HEK293 (cell line): ENCODE results near the gene ZNF506.
"Not testable (repeated sequence)": the region's sequence is repeated elsewhere in the genome, so short reads cannot be mapped to it uniquely, and the experiment has no call there.

Source experiments
- CTCF ChIA-PET: fragments of 350-600 bp; formaldehyde crosslinking; extraction: SDS; loops from one replicate; lab custom pipeline; 2021; ENCODE audit warnings: antibody characterized with exemption; lab: Yijun Ruan, JAX
- POLR2A ChIA-PET: fragments of 300-600 bp; formaldehyde crosslinking; extraction: SDS; loops from one replicate; lab custom pipeline; 2020; ENCODE audit warnings: antibody characterized with exemption, inconsistent platforms; lab: Yijun Ruan, JAX
- H3K27ac ChIP-seq: fragments of 200-500 bp; sonication (Bioruptor generic); 2 replicates; pipeline ENCODE4 v1.5.1; 2014; ENCODE audit warnings: low read depth, low read length, control low read depth, inconsistent platforms; ENCODE audit errors: extremely low read depth
- H3K36me3 ChIP-seq, 2 experiments: fragments of 200-500 bp in 1 of 2; sonication (Bioruptor generic) in 1 of 2; 1 replicate in 1 of 2; 2 replicates in 1 of 2; pipeline ENCODE4 v1.5.1; 2014 to 2017; ENCODE audit warnings: inconsistent platforms in 2 of 2, low read length in 2 of 2; ENCODE audit not compliant: control insufficient read depth in 2 of 2, insufficient read depth in 1 of 2
- H3K4me1 ChIP-seq: fragments of 200-500 bp; sonication (Bioruptor generic); 2 replicates; pipeline ENCODE4 v1.5.1; 2014; ENCODE audit warnings: mild to moderate bottlenecking, low read length, inconsistent platforms; ENCODE audit not compliant: control insufficient read depth, insufficient read depth
- H3K4me3 ChIP-seq: 2 replicates; pipeline ENCODE4 v1.5.1; 2011; ENCODE audit warnings: low read depth, mild to moderate bottlenecking, control low read depth, low read length, moderate library complexity
- H3K9me3 ChIP-seq: fragments of 200-500 bp; sonication (Bioruptor generic); 2 replicates; pipeline ENCODE4 v1.5.1; 2014; ENCODE audit warnings: low read depth, low read length, inconsistent platforms; ENCODE audit not compliant: control insufficient read depth, insufficient read depth
- BCL11B ChIP-seq: fragments of 450-650 bp; formaldehyde crosslinking; IDR thresholded peaks from 2 replicates; pipeline ENCODE4 v1.5.1; 2016; ENCODE audit warnings: low read depth, missing biosample characterization, missing genetic modification characterization
- EGR2 ChIP-seq: fragments of 450-650 bp; formaldehyde crosslinking; IDR thresholded peaks from 2 replicates; pipeline ENCODE4 v1.5.1; 2016; ENCODE audit warnings: low read depth, missing biosample characterization, missing genetic modification characterization
- HOXC10 ChIP-seq: sonication (generic); formaldehyde crosslinking; IDR thresholded peaks from 2 replicates; pipeline ENCODE4 v1.8.1; 2023; ENCODE audit warnings: mild to moderate bottlenecking, missing genetic modification reagents
- MZF1 ChIP-seq: fragments of 450-650 bp; formaldehyde crosslinking; IDR thresholded peaks from 2 replicates; pipeline ENCODE4 v1.5.1; 2017; ENCODE audit warnings: missing biosample characterization, missing genetic modification characterization, borderline replicate concordance
- PRDM4 ChIP-seq: fragments of 450-650 bp; formaldehyde crosslinking; IDR thresholded peaks from 2 replicates; pipeline ENCODE4 v1.5.1; 2017; ENCODE audit warnings: missing biosample characterization, missing genetic modification characterization
- PRDM6 ChIP-seq: fragments of 450-650 bp; formaldehyde crosslinking; IDR thresholded peaks from 2 replicates; pipeline ENCODE4 v1.5.1; 2017; ENCODE audit warnings: missing biosample characterization, missing genetic modification characterization
- RBAK ChIP-seq: fragments of 450-650 bp; formaldehyde crosslinking; IDR thresholded peaks from 2 replicates; pipeline ENCODE4 v1.5.1; 2016; ENCODE audit warnings: missing biosample characterization, missing genetic modification characterization
- ZBTB20 ChIP-seq: fragments of 450-650 bp; formaldehyde crosslinking; IDR thresholded peaks from 2 replicates; pipeline ENCODE4 v1.5.1; 2016; ENCODE audit warnings: missing biosample characterization, missing genetic modification characterization
- ZBTB48 ChIP-seq: fragments of 450-650 bp; formaldehyde crosslinking; IDR thresholded peaks from 2 replicates; pipeline ENCODE4 v1.5.1; 2016; ENCODE audit warnings: missing biosample characterization, missing genetic modification characterization
- ZEB2 ChIP-seq: fragments of 450-650 bp; formaldehyde crosslinking; IDR thresholded peaks from 2 replicates; pipeline ENCODE4 v1.5.1; 2016; ENCODE audit warnings: missing biosample characterization, missing genetic modification characterization
- ZNF114 ChIP-seq: fragments of 450-650 bp; formaldehyde crosslinking; IDR thresholded peaks from 2 replicates; pipeline ENCODE4 v1.5.0; 2017; ENCODE audit warnings: missing biosample characterization, missing genetic modification characterization
- ZNF155 ChIP-seq: fragments of 450-650 bp; formaldehyde crosslinking; IDR thresholded peaks from 2 replicates; pipeline ENCODE4 v1.5.1; 2016; ENCODE audit warnings: missing biosample characterization, missing genetic modification characterization
- ZNF169 ChIP-seq: fragments of 450-650 bp; formaldehyde crosslinking; IDR thresholded peaks from 2 replicates; pipeline ENCODE4 v1.5.1; 2016; ENCODE audit warnings: missing biosample characterization, missing genetic modification characterization
- ZNF311 ChIP-seq: fragments of 450-650 bp; formaldehyde crosslinking; IDR thresholded peaks from 2 replicates; pipeline ENCODE4 v1.5.1; 2017; ENCODE audit warnings: missing biosample characterization, missing genetic modification characterization, borderline replicate concordance
- ZNF335 ChIP-seq: fragments of 450-650 bp; formaldehyde crosslinking; conservative IDR thresholded peaks from 2 replicates; pipeline ENCODE4 v1.5.1; 2016; ENCODE audit warnings: missing biosample characterization, missing genetic modification characterization
- ZNF473 ChIP-seq: fragments of 450-650 bp; formaldehyde crosslinking; IDR thresholded peaks from 2 replicates; pipeline ENCODE4 v1.5.1; 2017; ENCODE audit warnings: missing biosample characterization, missing genetic modification characterization
- ZNF530 ChIP-seq: fragments of 450-650 bp; formaldehyde crosslinking; IDR thresholded peaks from 2 replicates; pipeline ENCODE4 v1.5.1; 2016; ENCODE audit warnings: low read depth, missing biosample characterization, missing genetic modification characterization
- ZNF624 ChIP-seq: fragments of 450-650 bp; formaldehyde crosslinking; IDR thresholded peaks from 2 replicates; pipeline ENCODE4 v1.5.1; 2017; ENCODE audit warnings: missing biosample characterization, missing genetic modification characterization
- ZNF660 ChIP-seq: fragments of 450-650 bp; IDR thresholded peaks from 2 replicates; pipeline ENCODE4 v1.5.1; 2018; ENCODE audit warnings: missing biosample characterization, mild to moderate bottlenecking, missing genetic modification characterization
- ZNF785 ChIP-seq: fragments of 450-650 bp; formaldehyde crosslinking; IDR thresholded peaks from 2 replicates; pipeline ENCODE4 v1.5.1; 2016; ENCODE audit warnings: missing biosample characterization, missing genetic modification characterization
- ZNF791 ChIP-seq: fragments of 450-650 bp; formaldehyde crosslinking; IDR thresholded peaks from 2 replicates; pipeline ENCODE4 v1.5.1; 2016; ENCODE audit warnings: missing biosample characterization, missing genetic modification characterization
- ZSCAN18 ChIP-seq: fragments of 450-650 bp; formaldehyde crosslinking; IDR thresholded peaks from 2 replicates; pipeline ENCODE4 v1.5.1; 2016; ENCODE audit warnings: missing biosample characterization, missing genetic modification characterization
- TF ChIP-seq, protein P1 (sequence below): fragments of 450-650 bp; formaldehyde crosslinking; IDR thresholded peaks from 2 replicates; pipeline ENCODE4 v1.5.1; 2016; ENCODE audit warnings: missing biosample characterization, missing genetic modification characterization
- TF ChIP-seq, protein P2 (sequence below): fragments of 450-650 bp; formaldehyde crosslinking; IDR thresholded peaks from 2 replicates; pipeline ENCODE4 v1.5.1; 2016; ENCODE audit warnings: missing biosample characterization, missing genetic modification characterization

Gene ZNF506

GRCh38 chr19:19821976-19822375 is 426 bp upstream of the ZNF506 start:
- TF ChIP-seq, protein P1, sequence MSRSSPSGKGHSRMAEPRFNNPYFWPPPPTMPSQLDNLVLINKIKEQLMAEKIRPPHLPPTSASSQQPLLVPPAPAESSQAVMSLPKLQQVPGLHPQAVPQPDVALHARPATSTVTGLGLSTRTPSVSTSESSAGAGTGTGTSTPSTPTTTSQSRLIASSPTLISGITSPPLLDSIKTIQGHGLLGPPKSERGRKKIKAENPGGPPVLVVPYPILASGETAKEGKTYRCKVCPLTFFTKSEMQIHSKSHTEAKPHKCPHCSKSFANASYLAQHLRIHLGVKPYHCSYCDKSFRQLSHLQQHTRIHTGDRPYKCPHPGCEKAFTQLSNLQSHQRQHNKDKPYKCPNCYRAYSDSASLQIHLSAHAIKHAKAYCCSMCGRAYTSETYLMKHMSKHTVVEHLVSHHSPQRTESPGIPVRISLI (tag by site-specific recombination) = peak; percentile 91
- TF ChIP-seq ZNF335 (tag by site-specific recombination) = peak; percentile 90
- TF ChIP-seq, all 188 proteins: peak for 2; not testable (repeated sequence) for 186
- ChIA-PET CTCF (interaction anchor here (0.6 kb wide), 1 partner anchor 8 kb away, joined by 5 read pairs; no protein-coding TSS in a partner anchor), POLR2A (interaction anchor here (0.5 to 3.2 kb wide), 13 partner anchors 9 to 293 kb away, joined by 3 to 42 read pairs (median 7); partner anchors contain the start of genes ZNF101, ZNF14, ZNF253 and ZNF93)
- H3K4me1 ChIP-seq, H3K36me3 ChIP-seq, H3K27ac ChIP-seq, H3K9me3 ChIP-seq: not testable (repeated sequence)
- H3K4me3 ChIP-seq = peak overlapping the region; percentile 60

GRCh38 chr19:19820774-19821320 is 703 bp downstream of the ZNF506 start:
- Histone ChIP-seq H3K4me3 (peak overlapping the region; percentile 60), H3K27ac (peak overlapping the region; percentile 74; the same call in 1 of the 2 replicates), H3K9me3 (no peaks in the 10 kb centered on the region), H3K4me1 (no peaks in the 10 kb centered on the region)
- POLR2A ChIA-PET = interaction anchor here (0.6 to 3.2 kb wide), 14 partner anchors 9 to 291 kb away, joined by 3 to 42 read pairs (median 7); partner anchors contain the start of genes ZNF101, ZNF14, ZNF253 and ZNF682
- no peak for TF ChIP-seq ZBTB20
- no peak for TF ChIP-seq ZNF530 (tag by site-specific recombination)
- TF ChIP-seq HOXC10 = 0 out of 2 replicates have a peak, but pooled peaks have one; percentile 67
- TF ChIP-seq, all 188 proteins: peak for 1
- H3K36me3 ChIP-seq = peaks cover 5 to 8% of the 10 kb centered on the region in 2 experiments; a peak in 2 of 3 replicates
- CTCF ChIA-PET = interaction anchor here (0.6 to 0.8 kb wide), 2 partner anchors 13 to 915 kb away, joined by 3 read pairs; no protein-coding TSS in a partner anchor

GRCh38 chr19:19817357-19817756 is 4.2 kb downstream of the ZNF506 start:
- CTCF ChIA-PET = no interaction called here
- peaks cover 5 to 16% of the 10 kb centered on the region in 2 experiments; a peak in 2 of 3 replicates for H3K36me3 ChIP-seq
- TF ChIP-seq BCL11B (no peak), ZNF114 (tag by site-specific recombination) (no peak), RBAK (tag by site-specific recombination) (no peak), ZNF311 (tag by site-specific recombination) (no peak), ZNF473 (tag by site-specific recombination) (no peak), ZEB2 (tag by site-specific recombination) (no peak), ZBTB48 (no peak), EGR2 (tag by site-specific recombination) (no peak), ZNF791 (tag by site-specific recombination) (no peak), PRDM6 (tag by site-specific recombination) (no peak), PRDM4 (tag by site-specific recombination) (no peak), ZSCAN18 (tag by site-specific recombination) (no peak), ZNF785 (no peak), ZNF169 (tag by site-specific recombination) (no peak), MZF1 (tag by site-specific recombination) (no peak), ZNF155 (tag by site-specific recombination) (no peak), ZNF624 (tag by site-specific recombination) (no peak), ZNF660 (tag by site-specific recombination) (no peak)
- TF ChIP-seq, protein P2, sequence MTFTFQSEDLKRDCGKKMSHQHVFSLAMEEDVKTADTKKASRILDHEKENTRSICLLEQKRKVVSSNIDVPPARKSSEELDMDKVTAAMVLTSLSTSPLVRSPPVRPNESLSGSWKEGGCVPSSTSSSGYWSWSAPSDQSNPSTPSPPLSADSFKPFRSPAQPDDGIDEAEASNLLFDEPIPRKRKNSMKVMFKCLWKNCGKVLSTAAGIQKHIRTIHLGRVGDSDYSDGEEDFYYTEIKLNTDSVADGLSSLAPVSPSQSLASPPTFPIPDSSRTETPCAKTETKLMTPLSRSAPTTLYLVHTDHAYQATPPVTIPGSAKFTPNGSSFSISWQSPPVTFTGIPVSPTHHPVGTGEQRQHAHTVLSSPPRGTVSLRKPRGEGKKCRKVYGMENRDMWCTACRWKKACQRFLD (tag by site-specific recombination) = no peak

More at GRCh38 chr19:19817357-19817756, 4.2 kb downstream of the ZNF506 start:
- POLR2A ChIA-PET = interaction anchor here (1.3 kb wide), 1 partner anchor 35 kb away, joined by 3 read pairs; no protein-coding TSS in a partner anchor
- no peak overlapping the region for H3K4me3 ChIP-seq
- H3K9me3 ChIP-seq = no peaks in the 10 kb centered on the region
- H3K27ac ChIP-seq = no peak overlapping the region
- no peaks in the 10 kb centered on the region for H3K4me1 ChIP-seq
